DOHH2 (cell line): Measurements from ENCODE around the gene ARTN.

Source experiments
- H3F3A ChIP-seq: fragments of 200-600 bp; sonication (generic), shearing (Covaris generic); 2 replicates; pipeline ENCODE4 v1.6.0; 2016; ENCODE audit warnings: antibody characterized with exemption, mild to moderate bottlenecking; ENCODE audit not compliant: control insufficient read depth, insufficient read depth
- H3K27ac ChIP-seq: fragments of 200-600 bp; sonication (generic); 2 replicates; pipeline ENCODE4 v1.5.1; 2014; ENCODE audit warnings: low read depth, mild to moderate bottlenecking, low read length, moderate library complexity
- H3K27me3 ChIP-seq: fragments of 200-600 bp; sonication (generic); 2 replicates; pipeline ENCODE4 v1.6.1; 2014; ENCODE audit warnings: mild to moderate bottlenecking, low read length, mixed read lengths; ENCODE audit not compliant: control insufficient read depth
- H3K36me3 ChIP-seq: fragments of 200-600 bp; sonication (generic); 2 replicates; pipeline ENCODE4 v1.6.1; 2014; ENCODE audit warnings: mild to moderate bottlenecking, low read length, moderate library complexity, mixed read lengths; ENCODE audit not compliant: control insufficient read depth
- H3K4me1 ChIP-seq: fragments of 200-600 bp; sonication (generic); 2 replicates; pipeline ENCODE4 v1.6.1; 2014; ENCODE audit warnings: mild to moderate bottlenecking, low read length, mixed read lengths; ENCODE audit not compliant: control insufficient read depth
- H3K4me2 ChIP-seq: fragments of 200-600 bp; sonication (generic); 2 replicates; pipeline ENCODE4 v1.6.0; 2014; ENCODE audit warnings: mild to moderate bottlenecking, low read length, moderate library complexity
- H3K4me3 ChIP-seq: fragments of 200-600 bp; sonication (generic); 2 replicates; pipeline ENCODE4 v1.5.1; 2014; ENCODE audit warnings: mild to moderate bottlenecking, low read length, mixed read lengths
- H3K79me2 ChIP-seq: fragments of 200-600 bp; sonication (generic); 2 replicates; pipeline ENCODE4 v1.6.1; 2014; ENCODE audit warnings: mild to moderate bottlenecking, low read length, mixed read lengths; ENCODE audit not compliant: control insufficient read depth
- H3K9me2 ChIP-seq: fragments of 200-600 bp; sonication (generic); replicated peaks from 2 replicates; pipeline ENCODE4 v1.6.1; 2014; ENCODE audit warnings: mild to moderate bottlenecking, low read length, mixed read lengths; ENCODE audit not compliant: control insufficient read depth
- H3K9me3 ChIP-seq: fragments of 200-600 bp; sonication (generic); 2 replicates; pipeline ENCODE4 v1.6.1; 2014; ENCODE audit warnings: antibody characterized with exemption, low read length, mixed read lengths; ENCODE audit not compliant: control insufficient read depth, insufficient read depth
- H4K20me1 ChIP-seq: fragments of 200-600 bp; sonication (generic); 2 replicates; pipeline ENCODE4 v1.6.0; 2014; ENCODE audit warnings: low read depth, mild to moderate bottlenecking, antibody characterized with exemption, low read length, moderate library complexity; ENCODE audit not compliant: control insufficient read depth, insufficient read depth
- EZH2phosphoT487 ChIP-seq: fragments of 200-600 bp; sonication (generic); IDR thresholded peaks from 2 replicates; pipeline ENCODE4 v1.6.1; 2017; ENCODE audit warnings: borderline replicate concordance, mild to moderate bottlenecking, antibody characterized with exemption, low read length, moderate library complexity, mixed read lengths
- TF ChIP-seq, protein P1 (sequence below): fragments of 200-600 bp; sonication (generic); IDR thresholded peaks from one replicate; pipeline ENCODE4 v1.5.1; 2014; ENCODE audit warnings: antibody characterized with exemption, mild to moderate bottlenecking, low read depth, low read length; ENCODE audit not compliant: poor library complexity, severe bottlenecking

Gene ARTN, protein sequence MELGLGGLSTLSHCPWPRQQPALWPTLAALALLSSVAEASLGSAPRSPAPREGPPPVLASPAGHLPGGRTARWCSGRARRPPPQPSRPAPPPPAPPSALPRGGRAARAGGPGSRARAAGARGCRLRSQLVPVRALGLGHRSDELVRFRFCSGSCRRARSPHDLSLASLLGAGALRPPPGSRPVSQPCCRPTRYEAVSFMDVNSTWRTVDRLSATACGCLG

DNA sequence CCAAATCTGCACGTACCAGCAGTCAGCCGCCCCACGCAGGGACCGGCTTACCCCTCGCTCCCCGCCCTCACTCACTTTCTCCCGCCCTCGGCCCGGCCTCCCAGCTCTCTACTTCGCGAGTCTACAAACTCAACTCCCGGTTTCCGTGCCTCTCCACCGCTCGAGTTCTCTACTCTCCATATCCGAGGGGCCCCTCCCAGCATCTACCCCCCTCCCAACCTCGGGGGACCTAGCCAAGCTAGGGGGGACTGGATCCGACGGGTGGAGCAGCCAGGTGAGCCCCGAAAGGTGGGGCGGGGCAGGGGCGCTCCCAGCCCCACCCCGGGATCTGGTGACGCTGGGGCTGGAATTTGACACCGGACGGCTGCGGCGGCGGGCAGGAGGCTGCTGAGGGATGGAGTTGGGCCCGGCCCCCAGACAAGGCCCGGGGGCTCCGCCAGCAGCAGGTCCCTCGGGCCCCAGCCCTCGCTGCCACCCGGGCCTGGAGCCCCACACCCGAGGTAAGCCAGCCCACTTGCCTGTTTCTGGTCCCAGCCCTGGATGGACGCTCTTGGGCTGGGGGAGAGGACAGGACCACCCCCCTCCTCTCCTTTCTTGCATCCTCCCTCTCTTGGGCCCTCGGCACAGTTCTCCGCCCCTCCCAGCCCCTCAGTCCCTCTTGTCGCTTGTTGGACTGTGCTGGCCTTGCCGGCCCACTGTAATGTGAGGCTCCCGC lies at the start of gene ARTN:
Gene ARTN (plus strand): TSS at position 416 of the 715 bp plus-strand sequence. CDS start 1,856 bp downstream, outside the sequence.
- no peak within 1 kb of the TSS for H3K4me3 ChIP-seq
- TF ChIP-seq, protein P1, sequence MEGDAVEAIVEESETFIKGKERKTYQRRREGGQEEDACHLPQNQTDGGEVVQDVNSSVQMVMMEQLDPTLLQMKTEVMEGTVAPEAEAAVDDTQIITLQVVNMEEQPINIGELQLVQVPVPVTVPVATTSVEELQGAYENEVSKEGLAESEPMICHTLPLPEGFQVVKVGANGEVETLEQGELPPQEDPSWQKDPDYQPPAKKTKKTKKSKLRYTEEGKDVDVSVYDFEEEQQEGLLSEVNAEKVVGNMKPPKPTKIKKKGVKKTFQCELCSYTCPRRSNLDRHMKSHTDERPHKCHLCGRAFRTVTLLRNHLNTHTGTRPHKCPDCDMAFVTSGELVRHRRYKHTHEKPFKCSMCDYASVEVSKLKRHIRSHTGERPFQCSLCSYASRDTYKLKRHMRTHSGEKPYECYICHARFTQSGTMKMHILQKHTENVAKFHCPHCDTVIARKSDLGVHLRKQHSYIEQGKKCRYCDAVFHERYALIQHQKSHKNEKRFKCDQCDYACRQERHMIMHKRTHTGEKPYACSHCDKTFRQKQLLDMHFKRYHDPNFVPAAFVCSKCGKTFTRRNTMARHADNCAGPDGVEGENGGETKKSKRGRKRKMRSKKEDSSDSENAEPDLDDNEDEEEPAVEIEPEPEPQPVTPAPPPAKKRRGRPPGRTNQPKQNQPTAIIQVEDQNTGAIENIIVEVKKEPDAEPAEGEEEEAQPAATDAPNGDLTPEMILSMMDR: no peak
- no peak for TF ChIP-seq EZH2phosphoT487
- no peaks in the 10 kb centered on the region; the same call in 1 of the 2 replicates for H3K36me3 ChIP-seq
- no peaks in the 10 kb centered on the region for H4K20me1 ChIP-seq
- H3K27me3 ChIP-seq: no peaks in the 10 kb centered on the region
- H3K4me1 ChIP-seq: peaks cover 5% of the 10 kb centered on the region
- H3K9me2 ChIP-seq: no peaks in the 10 kb centered on the region
- H3K9me3 ChIP-seq: no peaks in the 10 kb centered on the region
- no peak within 1 kb of the TSS for H3K27ac ChIP-seq
- no peaks in the 10 kb centered on the region for H3F3A ChIP-seq
- H3K79me2 ChIP-seq: no peaks in the 10 kb centered on the region
- no peak within 1 kb of the TSS for H3K4me2 ChIP-seq

DNA sequence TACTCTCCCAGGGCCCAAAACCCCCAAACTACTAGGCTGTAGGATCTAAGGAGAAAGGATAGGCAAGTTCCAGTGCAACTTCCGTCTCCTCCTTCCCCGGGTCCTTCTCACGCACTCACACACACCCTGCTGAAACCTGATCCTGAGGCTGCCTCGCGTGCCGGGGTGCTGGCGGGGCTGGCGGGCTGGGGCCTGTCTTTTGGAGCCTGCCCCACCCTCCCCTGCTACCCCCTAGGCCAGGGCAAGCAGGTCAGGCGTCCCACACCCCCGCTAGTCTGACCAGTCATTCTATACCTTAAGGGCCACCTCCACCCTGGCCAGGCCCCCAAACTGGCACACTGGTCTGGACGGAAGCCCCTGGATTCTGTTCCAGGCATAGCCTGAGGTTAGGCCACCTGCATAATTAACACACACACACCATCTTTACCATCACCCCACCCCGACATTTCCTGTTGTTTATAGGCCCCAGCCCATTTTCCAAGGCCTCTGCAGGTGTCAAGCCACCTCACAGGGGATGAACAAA lies 48.3 kb upstream of the ARTN start:
- Histone ChIP-seq H3K27me3 (no peaks in the 10 kb centered on the region), H4K20me1 (no peaks in the 10 kb centered on the region), H3F3A (no peaks in the 10 kb centered on the region), H3K4me2 (no peak overlapping the region), H3K4me1 (no peaks in the 10 kb centered on the region), H3K36me3 (no peaks in the 10 kb centered on the region), H3K79me2 (no peaks in the 10 kb centered on the region), H3K27ac (no peak overlapping the region), H3K9me2 (no peaks in the 10 kb centered on the region), H3K4me3 (no peak overlapping the region), H3K9me3 (no peaks in the 10 kb centered on the region)
- TF ChIP-seq, protein P1: no peak
- TF ChIP-seq EZH2phosphoT487: no peak

DNA sequence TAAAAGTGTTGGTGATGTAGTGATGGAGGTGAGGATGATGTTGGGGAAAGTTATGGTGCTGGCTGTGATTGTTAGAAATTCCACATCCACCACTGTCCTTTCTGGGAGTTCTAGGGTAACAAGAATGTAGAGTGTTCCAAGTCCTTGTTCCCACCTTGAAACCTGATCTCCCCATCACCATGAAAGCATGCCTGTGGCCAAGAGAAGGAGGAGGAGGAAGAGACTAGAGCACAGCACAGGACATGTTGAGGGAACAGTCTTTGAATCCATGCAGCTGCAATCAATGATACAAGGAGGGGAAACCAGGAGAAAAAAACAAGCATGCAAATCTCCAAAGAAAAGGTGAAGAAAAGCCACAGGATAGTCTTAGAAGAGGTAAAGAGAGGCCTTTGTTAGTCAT lies 45.9 kb upstream of the ARTN start:
- no peaks in the 10 kb centered on the region for H3K9me3 ChIP-seq
- no peaks in the 10 kb centered on the region for H3K9me2 ChIP-seq
- no peaks in the 10 kb centered on the region for H3K36me3 ChIP-seq
- no peaks in the 10 kb centered on the region for H3K4me1 ChIP-seq
- no peak overlapping the region for H3K27ac ChIP-seq
- H3F3A ChIP-seq: no peaks in the 10 kb centered on the region
- no peaks in the 10 kb centered on the region for H4K20me1 ChIP-seq
- H3K79me2 ChIP-seq: no peaks in the 10 kb centered on the region
- H3K4me3 ChIP-seq: no peak overlapping the region
- no peak for TF ChIP-seq EZH2phosphoT487
- TF ChIP-seq, protein P1: no peak
- H3K27me3 ChIP-seq: no peaks in the 10 kb centered on the region
- H3K4me2 ChIP-seq: no peak overlapping the region
